Measurements from ENCODE around the gene CGN.

DNA sequence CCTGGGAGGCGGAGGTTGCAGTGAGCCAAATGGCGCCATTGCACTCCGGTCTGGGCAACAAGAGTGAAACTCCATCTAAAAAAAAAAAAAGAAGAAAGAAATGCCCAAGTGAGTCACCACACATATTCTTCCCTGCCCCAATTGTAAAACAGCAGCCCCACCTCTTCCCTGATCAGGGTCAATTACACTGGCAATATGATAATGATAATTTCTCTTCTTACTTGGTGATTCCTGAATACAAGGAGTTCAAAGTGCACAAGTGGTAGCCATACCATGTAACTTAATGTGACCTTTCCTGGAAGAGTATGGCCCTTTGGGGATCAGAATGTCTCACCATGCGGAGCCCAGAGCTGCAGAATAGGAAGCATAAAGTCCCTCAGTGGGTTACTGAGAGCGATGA lies 11.8 kb upstream of the CGN start:
- TF ChIP-seq, protein P1, sequence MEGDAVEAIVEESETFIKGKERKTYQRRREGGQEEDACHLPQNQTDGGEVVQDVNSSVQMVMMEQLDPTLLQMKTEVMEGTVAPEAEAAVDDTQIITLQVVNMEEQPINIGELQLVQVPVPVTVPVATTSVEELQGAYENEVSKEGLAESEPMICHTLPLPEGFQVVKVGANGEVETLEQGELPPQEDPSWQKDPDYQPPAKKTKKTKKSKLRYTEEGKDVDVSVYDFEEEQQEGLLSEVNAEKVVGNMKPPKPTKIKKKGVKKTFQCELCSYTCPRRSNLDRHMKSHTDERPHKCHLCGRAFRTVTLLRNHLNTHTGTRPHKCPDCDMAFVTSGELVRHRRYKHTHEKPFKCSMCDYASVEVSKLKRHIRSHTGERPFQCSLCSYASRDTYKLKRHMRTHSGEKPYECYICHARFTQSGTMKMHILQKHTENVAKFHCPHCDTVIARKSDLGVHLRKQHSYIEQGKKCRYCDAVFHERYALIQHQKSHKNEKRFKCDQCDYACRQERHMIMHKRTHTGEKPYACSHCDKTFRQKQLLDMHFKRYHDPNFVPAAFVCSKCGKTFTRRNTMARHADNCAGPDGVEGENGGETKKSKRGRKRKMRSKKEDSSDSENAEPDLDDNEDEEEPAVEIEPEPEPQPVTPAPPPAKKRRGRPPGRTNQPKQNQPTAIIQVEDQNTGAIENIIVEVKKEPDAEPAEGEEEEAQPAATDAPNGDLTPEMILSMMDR (IDR thresholded peaks at IDR 0.05; ENCODE audit: poor library complexity, severe bottlenecking): no peak
- no peak for TF ChIP-seq SMC3 (conservative IDR thresholded peaks at IDR 0.05; ENCODE audit: poor library complexity)
- TF ChIP-seq EZH2 (IDR thresholded peaks at IDR 0.05; ENCODE audit: borderline replicate concordance, insufficient read depth, low read length, poor library complexity, severe bottlenecking): no peak
- TF ChIP-seq RAD21 (conservative IDR thresholded peaks at IDR 0.05): no peak
- TF ChIP-seq EP300 (conservative IDR thresholded peaks at IDR 0.05; ENCODE audit: poor library complexity, severe bottlenecking): no peak
- TF ChIP-seq TAF1 (IDR thresholded peaks at IDR 0.05; ENCODE audit: low read depth): no peak
- TF ChIP-seq POLR2AphosphoS5 (IDR thresholded peaks at IDR 0.05): no peak

Data from neural cell (in vitro differentiated cells).